GM19438 (cell line): ENCODE results near the gene SYNDIG1.
"Not testable (repeated sequence)": the region's sequence is repeated elsewhere in the genome, so short reads cannot be mapped to it uniquely, and the experiment has no call there.

Source experiments
- ATAC-seq: cut with Tn5 transposase; IDR thresholded peaks from one replicate; pipeline ENCODE4 v1.9.1; 2021; ENCODE audit warnings: low read depth; ENCODE audit not compliant: unreplicated experiment

SYNDIG1 gene

GRCh38 chr20:24626141-24626540 lies 156.7 kb downstream of the SYNDIG1 start:
- not testable (repeated sequence) for ATAC-seq

- ATAC-seq = no peak
Measured at GRCh38 chr20:24627291-24627690, 157.9 kb downstream of the SYNDIG1 start.

- no peak for ATAC-seq
Measured at GRCh38 chr20:24627926-24628325, 158.5 kb downstream of the SYNDIG1 start.

GRCh38 chr20:24628985-24629384 lies 159.6 kb downstream of the SYNDIG1 start:
- no peak for ATAC-seq

- ATAC-seq = no peak
Measured at GRCh38 chr20:24629668-24630067, 160.2 kb downstream of the SYNDIG1 start.

- no peak for ATAC-seq
Measured at GRCh38 chr20:24630486-24631172, 161.2 kb downstream of the SYNDIG1 start.

GRCh38 chr20:24631173-24631505 lies 161.7 kb downstream of the SYNDIG1 start:
- no peak for ATAC-seq

- no peak for ATAC-seq
Measured at GRCh38 chr20:24632581-24632980, 163.2 kb downstream of the SYNDIG1 start.

GRCh38 chr20:24633026-24633425 lies 163.6 kb downstream of the SYNDIG1 start:
- ATAC-seq = no peak

- no peak for ATAC-seq
Measured at GRCh38 chr20:24633521-24633920, 164.1 kb downstream of the SYNDIG1 start.

- ATAC-seq = no peak
Measured at GRCh38 chr20:24634855-24635254, 165.4 kb downstream of the SYNDIG1 start.

GRCh38 chr20:24636626-24637025 lies 167.2 kb downstream of the SYNDIG1 start:
- ATAC-seq = no peak

- no peak for ATAC-seq
Measured at GRCh38 chr20:24637087-24637486, 167.7 kb downstream of the SYNDIG1 start.

- ATAC-seq = no peak
Measured at GRCh38 chr20:24637941-24638340, 168.5 kb downstream of the SYNDIG1 start.

- no peak for ATAC-seq
Measured at GRCh38 chr20:24638591-24639548, 169.4 kb downstream of the SYNDIG1 start.

- ATAC-seq = no peak
Measured at GRCh38 chr20:24640276-24640675, 170.8 kb downstream of the SYNDIG1 start.

- ATAC-seq = no peak
Measured at GRCh38 chr20:24640686-24641085, 171.3 kb downstream of the SYNDIG1 start.

- ATAC-seq = no peak
Measured at GRCh38 chr20:24643731-24644626, 174.6 kb downstream of the SYNDIG1 start.

GRCh38 chr20:24646321-24646720 lies 176.9 kb downstream of the SYNDIG1 start:
- no peak for ATAC-seq

GRCh38 chr20:24647713-24648112 lies 178.3 kb downstream of the SYNDIG1 start:
- no peak for ATAC-seq

GRCh38 chr20:24648481-24648880 lies 179.1 kb downstream of the SYNDIG1 start:
- peak; percentile 33 for ATAC-seq
